SH-SY5Y (cell line): Measurements from ENCODE around the gene IGFBP7.

Experiments used
- GATA2 ChIP-seq: IDR thresholded peaks from 2 replicates; pipeline ENCODE4 v1.6.1; 2011; ENCODE audit warnings: mild to moderate bottlenecking, low read depth, low read length
- GATA3 ChIP-seq: IDR thresholded peaks from 2 replicates; pipeline ENCODE4 v1.6.1; 2011; ENCODE audit warnings: low read depth, mild to moderate bottlenecking, low read length, moderate library complexity

IGFBP7 gene

DNA sequence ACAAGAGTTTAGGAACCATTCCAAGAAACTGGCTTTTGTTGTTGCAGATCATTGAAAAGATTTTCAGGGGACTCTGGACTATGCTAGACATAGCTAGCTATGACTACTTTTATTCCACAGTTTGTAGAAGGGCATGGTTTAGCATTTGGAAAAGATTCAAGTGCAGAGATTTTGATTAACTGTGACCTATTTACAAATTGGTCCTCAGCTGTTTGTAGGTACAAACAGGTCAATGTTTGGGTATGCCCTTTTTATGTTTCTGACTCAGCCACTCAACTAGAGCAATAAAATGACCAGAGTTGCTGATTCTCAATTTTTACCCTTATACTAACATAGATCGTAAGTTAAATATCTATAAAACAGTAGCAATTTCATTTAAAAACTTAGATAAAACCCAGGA is 46.7 kb downstream of the IGFBP7 start:
- no peak for TF ChIP-seq GATA2
- no peak for TF ChIP-seq GATA3

DNA sequence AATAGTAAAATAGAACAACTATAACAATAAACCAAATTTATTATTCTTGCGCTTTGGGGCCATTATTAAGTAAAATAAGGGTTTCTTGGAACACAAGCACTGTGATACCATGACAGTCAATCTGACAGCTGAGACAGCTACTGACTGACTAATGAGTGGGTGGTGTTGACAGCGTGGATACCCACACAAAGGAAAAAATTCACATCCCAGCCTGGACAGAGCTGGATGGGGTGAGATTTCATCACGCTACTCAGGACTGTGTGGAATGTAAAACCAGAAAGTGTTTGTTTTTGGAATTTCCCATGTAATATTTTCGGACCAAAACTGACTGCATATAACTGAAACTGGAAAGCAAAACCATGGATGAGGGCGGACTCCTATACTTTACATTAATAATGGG is 48.8 kb downstream of the IGFBP7 start:
- TF ChIP-seq GATA3 (no peak), GATA2 (no peak)

DNA sequence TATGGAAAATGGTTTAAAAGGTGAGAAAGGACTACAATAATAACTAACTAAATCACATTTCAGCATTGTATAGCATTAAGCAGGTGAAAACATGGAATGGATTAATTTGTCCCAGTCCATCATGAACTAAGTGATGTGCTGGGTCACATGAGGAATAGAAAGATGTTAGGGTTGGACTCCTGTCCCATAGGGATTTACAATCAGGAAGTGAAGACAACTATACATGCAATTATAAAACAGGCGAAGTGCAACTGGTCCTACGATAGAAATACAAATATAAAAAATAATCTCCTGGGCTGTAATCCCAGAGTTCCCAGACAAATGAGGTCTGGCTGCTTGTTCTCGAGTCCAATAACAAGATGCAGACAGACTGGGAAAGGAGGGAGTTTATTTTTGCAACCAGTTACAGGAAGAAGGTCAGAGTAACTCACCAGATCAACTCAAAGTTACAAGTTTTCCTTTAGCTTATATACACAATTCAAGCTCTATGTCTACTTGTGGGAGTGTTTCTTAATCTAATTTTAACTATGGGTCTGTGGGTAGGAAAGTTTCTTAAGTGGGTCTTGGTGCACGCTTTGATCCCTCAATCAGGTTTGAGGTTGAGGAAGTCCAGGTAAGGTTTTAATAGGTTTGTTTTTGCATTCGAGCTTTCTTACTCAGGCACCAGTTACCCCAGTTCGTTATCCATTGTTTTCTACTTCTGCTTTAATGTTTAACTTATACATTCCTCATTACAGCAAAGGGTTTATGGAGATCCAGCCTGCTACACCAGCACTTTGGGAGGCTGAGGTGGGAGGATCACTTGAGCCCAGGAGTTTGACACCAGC is 50.1 kb downstream of the IGFBP7 start:
- TF ChIP-seq GATA3 (no peak), GATA2 (no peak)

DNA sequence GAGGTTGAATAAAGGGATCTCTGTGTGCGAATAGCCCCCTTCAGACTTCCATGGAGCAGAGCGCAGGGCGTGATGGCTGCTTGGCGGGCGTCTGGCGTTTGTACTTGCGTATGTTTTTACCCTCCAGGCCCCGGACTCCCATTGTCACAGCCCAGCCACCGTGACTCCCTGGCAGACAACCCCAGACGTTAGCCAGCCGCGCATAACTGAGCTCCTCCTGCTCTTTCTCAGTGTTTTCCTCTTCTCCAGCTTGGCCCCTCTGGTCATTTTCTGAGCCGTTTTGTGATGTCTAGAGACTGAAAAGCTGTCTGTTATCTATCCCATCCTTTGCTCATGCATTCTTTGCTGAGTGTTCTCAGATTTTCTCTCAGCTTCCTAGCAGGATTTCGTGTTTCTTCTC is 54.3 kb downstream of the IGFBP7 start:
- no peak for TF ChIP-seq GATA2
- no peak for TF ChIP-seq GATA3

DNA sequence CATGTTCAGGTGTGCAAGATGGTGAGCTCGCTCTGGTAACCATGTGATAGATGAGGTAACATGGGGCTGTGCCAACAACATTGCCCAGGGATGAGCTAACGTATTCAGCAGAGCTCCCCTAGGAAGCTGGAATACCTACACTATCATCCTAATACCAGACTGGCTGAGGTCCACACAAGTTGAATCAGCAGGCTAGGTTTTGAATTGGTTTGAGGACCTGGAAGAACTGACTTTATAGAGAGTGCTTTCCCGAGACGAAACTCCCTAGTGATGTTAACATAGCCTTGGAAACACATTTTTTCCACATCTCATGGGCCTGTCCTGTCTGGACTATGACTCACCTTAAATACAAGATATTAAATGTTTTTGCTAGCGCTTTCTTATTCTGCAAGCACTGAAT is 56.7 kb downstream of the IGFBP7 start:
- TF ChIP-seq GATA2 (no peak), GATA3 (no peak)

DNA sequence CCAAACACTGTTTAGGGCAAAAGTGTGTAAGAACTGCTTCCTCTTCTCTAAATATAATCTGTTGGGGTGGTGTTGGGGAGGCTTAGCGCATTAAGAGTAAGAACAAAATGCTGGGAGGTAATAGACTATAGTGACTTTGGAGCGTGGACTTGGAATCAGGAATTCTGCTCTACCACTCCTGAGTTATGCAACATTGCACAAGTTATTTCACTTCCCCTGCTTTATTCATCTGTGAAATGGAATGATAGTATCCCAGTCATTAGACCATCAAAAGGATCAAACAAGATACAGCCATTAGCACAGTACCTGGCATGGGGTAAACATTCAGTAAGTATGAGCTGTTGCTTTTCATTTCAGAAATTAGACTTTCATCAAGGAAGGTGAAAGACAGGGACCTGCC is 58.7 kb downstream of the IGFBP7 start:
- TF ChIP-seq GATA2 (no peak), GATA3 (no peak)

DNA sequence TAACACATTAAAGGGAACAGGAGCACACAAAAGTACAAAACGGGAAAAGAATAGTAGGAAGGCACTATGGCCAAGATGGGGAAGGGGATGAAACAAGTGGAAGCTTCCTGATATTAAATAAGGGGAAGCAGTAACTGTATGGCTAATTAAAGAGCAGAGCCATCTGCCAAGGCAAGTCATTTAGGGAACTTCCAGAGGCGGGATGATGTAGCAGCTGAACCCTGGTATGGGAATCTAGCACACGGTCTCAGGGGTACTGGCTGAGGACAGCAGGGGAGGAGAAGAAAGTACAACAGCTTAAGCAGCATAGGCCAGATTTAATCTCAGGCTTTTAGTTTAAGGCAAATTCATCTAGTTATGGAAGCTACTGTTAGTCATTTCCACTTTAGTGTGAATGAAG is 59.1 kb downstream of the IGFBP7 start:
- TF ChIP-seq GATA2 (no peak), GATA3 (no peak)

DNA sequence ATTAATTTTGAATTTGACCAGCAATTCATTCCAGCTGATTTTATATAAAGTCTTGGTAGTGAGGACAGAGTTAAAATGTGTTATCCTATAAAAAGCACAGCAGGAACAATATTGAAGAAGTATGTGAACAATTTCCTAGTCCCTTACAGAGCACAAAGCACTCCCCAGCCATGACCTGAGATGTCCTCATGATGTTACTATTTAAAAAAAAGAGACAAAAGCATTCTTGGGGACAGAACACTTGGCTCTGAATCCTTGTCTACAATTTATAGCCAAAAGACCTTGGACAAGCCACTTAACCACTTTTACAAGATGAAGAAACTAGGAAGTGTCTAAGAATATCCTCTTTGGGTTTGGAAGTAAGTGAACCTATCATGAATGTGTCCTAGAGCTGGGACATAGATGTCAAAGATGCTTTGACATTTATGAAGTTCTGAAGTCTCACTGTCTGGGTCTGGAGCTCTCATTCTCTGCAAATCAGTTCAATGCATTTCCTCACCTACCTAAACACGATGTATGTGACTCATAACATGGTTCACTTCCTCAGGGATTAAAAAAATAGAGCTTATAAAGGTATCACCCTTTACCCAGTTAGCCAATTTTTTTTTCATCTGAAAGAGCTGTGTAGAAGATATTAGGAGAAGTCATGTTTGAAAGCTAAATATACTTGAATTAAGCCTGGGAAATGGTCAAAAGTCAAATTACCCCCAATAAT is 61.4 kb downstream of the IGFBP7 start:
- TF ChIP-seq GATA2 (no peak), GATA3 (no peak)

DNA sequence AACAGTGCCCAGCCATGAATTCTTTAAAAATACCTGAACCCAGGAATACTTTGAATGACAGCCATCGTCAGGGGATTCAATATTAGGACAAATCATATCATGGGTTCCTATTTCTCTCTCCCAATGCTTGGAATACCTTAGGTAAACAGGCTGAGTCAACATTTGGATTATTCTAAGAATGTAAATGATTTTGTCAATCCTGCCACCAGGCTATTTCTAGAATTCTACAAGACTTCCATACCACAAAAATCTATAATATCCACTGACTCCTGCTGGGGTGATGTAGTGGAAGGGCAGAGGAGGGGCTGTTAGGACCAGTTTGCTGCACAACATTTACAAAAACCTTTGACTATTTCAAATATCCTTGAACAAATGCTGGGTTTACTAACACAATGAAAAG is 65.2 kb downstream of the IGFBP7 start:
- TF ChIP-seq GATA3: no peak

DNA sequence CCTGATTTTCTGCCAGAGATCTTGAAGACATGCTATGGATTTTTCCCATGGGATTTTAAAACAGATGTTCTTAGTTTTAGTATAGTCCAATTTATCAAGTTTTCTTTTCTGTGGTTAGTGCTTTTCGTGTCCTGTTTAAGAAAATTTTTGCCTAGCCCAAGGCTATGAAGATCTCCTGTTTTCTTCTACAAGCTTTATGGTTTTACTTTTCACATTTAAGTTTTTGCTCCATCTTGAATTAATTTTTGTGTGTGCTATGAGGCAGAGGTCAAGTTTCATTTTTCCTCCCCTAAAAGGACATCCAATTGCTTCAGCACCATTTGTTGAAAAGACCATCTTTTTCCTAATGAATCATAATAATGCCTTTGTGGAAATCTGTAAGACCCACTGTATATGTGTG is 65.9 kb downstream of the IGFBP7 start:
- TF ChIP-seq GATA3 (no peak), GATA2 (no peak)

DNA sequence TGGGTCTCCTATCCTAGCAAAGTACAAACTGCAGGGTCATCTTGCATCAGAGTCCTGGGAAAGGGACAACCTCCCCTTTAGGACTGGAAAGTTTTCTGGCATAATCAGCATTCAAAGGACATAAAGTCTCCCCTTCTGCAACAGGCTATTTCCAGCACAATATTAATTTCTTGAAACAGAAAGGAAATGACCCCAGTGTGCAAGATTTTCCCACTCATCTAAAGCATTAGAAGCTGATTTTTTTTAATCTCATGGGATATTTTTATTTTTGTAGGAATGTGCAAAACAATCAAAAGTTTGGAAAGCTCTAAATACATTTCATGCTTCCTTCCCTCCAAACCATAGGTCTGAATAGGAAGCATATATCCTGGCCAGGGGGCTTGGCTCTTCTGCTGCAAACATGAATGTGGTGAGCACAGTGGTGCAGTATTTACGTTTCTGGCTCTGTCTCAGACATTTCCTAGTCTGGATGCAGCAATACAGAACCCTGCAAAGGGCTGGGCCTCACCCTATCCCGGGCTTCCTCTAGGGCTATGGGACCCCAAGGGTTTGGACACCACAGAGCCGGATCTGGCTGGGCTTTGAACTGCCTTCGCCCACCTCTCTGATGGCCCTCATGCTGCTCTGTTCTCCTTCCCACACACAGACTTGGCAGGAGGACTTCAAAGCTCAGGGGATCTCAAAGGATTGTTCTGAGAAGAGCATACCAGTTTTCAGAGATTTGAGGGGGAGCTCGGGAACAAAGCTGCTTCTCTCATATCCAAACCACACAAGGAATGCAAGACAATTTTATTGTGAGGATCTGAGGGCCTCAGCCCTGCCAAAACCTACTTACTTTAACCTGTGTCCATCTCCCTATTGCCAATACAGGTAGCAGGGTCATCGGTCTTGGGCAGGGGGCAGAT is 66.6 kb downstream of the IGFBP7 start:
- TF ChIP-seq GATA3: no peak
- TF ChIP-seq GATA2: no peak

DNA sequence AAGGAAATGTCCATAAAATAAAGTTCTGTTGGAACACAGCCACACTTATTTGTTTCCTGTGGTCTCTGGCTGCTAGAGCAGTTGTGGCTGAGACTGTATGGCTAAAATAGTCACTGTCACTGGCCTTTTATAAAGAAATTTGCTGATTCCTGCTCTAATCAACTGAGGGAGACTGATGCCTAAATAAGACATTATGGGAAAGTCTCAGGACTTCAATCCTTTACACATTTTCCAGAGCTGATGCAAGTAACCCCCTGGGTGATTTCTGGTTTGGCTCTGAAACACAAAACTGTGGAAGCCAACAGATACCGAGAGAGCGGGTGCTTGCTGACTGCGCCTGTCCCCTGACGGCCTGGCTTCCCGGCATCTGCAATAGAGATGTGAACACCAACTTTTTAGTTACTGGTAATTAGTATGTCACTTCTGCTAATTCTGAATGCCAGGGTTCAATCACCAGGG is 67.4 kb downstream of the IGFBP7 start:
- TF ChIP-seq GATA3: no peak
- no peak for TF ChIP-seq GATA2

DNA sequence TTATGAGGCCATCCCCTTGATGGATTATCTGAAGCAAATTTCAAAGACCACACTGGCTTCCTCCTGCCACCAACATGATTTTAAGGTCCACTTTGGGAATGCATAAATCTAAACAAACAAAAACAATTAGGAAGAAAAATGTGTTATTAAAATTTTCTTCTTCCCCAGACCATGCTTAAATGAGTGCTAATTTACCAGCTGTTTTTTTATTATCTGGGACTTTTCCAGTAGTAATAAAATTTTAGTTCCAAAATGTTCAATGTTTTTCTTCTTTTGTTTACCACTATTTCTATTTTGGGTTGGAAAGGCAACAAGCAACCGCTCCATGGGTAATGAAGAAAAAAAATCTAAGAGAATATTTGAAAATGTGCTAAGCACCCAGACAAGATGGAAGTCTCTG is 69.2 kb downstream of the IGFBP7 start:
- no peak for TF ChIP-seq GATA2
- TF ChIP-seq GATA3: no peak

DNA sequence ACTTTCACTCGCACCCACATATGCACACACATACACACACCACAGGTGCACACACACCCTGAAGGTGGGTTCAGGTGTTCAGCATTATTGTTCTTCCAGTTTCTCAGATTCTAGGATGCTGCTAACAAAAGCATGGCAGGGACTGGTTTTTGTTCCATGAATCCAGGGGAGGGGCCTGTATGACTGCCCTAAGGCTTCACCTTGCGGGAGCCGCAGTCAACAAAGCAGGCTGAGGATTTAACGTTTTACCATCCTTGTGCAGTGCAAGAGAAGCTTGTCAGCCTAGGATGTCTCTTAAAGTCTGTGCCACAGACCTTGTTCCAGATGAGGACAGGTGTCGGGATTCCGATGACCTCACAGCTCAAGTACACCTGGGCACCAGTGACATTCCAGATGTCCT is 69.7 kb downstream of the IGFBP7 start:
- no peak for TF ChIP-seq GATA2
- no peak for TF ChIP-seq GATA3
